Measurements from ENCODE around the gene ETFB. TPM values are rescaled to one million over a fixed set of nuclear protein-coding genes. Genes with fewer than 3 reads are reported as not detected.

ETFB gene
- total and polyA plus RNA-seq, 9 of the 15 experiments (the other 6 are each of a cell fraction or from before 2014, with no cell fraction given), result 18.1 to 143 (median 96.1) TPM

DNA sequence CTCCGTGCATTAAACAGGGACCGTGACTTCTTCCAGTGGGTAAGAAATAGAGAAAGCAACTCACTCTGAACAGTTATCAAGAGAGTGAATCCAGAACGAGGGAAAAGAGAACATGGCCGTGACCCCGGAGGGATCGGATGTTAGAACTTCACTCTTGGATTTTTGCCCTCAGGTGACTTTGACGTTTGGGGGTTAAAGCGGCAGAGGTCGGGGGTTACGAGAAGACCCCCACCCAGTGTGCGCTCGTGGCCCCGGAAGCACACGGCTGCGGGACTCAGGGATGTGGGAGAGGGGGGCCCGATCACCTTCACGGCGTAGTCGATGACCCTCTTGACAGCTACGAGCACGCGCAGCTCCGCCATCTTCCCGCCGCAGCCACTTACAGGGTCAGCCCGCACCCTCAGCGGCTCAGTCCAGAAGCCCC, at the start of gene ETFB (continued):
- no peak for TF ChIP-seq ETV6 (IDR thresholded peaks at IDR 0.05; ENCODE audit: borderline replicate concordance in 1 of 2, low read depth in 2 of 2, low read length in 1 of 2)
- no peak for TF ChIP-seq ETV6 (CRISPR knock-in tag; IDR thresholded peaks at IDR 0.05; ENCODE audit: borderline replicate concordance)
- TF ChIP-seq RBM39 (optimal IDR thresholded peaks at IDR 0.05; ENCODE audit: low read depth, low read length), result no peak
- TF ChIP-seq, protein P1, sequence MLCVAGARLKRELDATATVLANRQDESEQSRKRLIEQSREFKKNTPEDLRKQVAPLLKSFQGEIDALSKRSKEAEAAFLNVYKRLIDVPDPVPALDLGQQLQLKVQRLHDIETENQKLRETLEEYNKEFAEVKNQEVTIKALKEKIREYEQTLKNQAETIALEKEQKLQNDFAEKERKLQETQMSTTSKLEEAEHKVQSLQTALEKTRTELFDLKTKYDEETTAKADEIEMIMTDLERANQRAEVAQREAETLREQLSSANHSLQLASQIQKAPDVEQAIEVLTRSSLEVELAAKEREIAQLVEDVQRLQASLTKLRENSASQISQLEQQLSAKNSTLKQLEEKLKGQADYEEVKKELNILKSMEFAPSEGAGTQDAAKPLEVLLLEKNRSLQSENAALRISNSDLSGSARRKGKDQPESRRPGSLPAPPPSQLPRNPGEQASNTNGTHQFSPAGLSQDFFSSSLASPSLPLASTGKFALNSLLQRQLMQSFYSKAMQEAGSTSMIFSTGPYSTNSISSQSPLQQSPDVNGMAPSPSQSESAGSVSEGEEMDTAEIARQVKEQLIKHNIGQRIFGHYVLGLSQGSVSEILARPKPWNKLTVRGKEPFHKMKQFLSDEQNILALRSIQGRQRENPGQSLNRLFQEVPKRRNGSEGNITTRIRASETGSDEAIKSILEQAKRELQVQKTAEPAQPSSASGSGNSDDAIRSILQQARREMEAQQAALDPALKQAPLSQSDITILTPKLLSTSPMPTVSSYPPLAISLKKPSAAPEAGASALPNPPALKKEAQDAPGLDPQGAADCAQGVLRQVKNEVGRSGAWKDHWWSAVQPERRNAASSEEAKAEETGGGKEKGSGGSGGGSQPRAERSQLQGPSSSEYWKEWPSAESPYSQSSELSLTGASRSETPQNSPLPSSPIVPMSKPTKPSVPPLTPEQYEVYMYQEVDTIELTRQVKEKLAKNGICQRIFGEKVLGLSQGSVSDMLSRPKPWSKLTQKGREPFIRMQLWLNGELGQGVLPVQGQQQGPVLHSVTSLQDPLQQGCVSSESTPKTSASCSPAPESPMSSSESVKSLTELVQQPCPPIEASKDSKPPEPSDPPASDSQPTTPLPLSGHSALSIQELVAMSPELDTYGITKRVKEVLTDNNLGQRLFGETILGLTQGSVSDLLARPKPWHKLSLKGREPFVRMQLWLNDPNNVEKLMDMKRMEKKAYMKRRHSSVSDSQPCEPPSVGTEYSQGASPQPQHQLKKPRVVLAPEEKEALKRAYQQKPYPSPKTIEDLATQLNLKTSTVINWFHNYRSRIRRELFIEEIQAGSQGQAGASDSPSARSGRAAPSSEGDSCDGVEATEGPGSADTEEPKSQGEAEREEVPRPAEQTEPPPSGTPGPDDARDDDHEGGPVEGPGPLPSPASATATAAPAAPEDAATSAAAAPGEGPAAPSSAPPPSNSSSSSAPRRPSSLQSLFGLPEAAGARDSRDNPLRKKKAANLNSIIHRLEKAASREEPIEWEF (CRISPR knock-in tag; IDR thresholded peaks at IDR 0.05), result no peak
- no peak for TF ChIP-seq PTRF (tag; IDR thresholded peaks at IDR 0.05)
- no peak for TF ChIP-seq CC2D1A (IDR thresholded peaks at IDR 0.05)
- no peak for TF ChIP-seq ZNF311 (CRISPR knock-in tag; IDR thresholded peaks at IDR 0.05)
- TF ChIP-seq, protein P2, sequence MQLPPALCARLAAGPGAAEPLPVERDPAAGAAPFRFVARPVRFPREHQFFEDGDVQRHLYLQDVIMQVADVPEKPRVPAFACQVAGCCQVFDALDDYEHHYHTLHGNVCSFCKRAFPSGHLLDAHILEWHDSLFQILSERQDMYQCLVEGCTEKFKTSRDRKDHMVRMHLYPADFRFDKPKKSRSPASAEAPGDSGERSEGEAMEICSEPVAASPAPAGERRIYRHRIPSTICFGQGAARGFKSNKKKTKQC (CRISPR knock-in tag; IDR thresholded peaks at IDR 0.05), result no peak
- TF ChIP-seq TCF3 (CRISPR knock-in tag; IDR thresholded peaks at IDR 0.05), result no peak
- no peak for TF ChIP-seq PYGO2 (tag; IDR thresholded peaks at IDR 0.05)
- peak; percentile 77 for TF ChIP-seq NR2C1 (IDR thresholded peaks at IDR 0.05)
- TF ChIP-seq NR2C1 (tag; IDR thresholded peaks at IDR 0.05), result peak; percentile 85
- no peak for TF ChIP-seq CEBPB (tag; IDR thresholded peaks at IDR 0.05)
- no peak for TF ChIP-seq FOXJ2 (tag; IDR thresholded peaks at IDR 0.05)
- no peak for TF ChIP-seq SNIP1 (IDR thresholded peaks at IDR 0.05; ENCODE audit: low read depth)
- TF ChIP-seq, protein P3, sequence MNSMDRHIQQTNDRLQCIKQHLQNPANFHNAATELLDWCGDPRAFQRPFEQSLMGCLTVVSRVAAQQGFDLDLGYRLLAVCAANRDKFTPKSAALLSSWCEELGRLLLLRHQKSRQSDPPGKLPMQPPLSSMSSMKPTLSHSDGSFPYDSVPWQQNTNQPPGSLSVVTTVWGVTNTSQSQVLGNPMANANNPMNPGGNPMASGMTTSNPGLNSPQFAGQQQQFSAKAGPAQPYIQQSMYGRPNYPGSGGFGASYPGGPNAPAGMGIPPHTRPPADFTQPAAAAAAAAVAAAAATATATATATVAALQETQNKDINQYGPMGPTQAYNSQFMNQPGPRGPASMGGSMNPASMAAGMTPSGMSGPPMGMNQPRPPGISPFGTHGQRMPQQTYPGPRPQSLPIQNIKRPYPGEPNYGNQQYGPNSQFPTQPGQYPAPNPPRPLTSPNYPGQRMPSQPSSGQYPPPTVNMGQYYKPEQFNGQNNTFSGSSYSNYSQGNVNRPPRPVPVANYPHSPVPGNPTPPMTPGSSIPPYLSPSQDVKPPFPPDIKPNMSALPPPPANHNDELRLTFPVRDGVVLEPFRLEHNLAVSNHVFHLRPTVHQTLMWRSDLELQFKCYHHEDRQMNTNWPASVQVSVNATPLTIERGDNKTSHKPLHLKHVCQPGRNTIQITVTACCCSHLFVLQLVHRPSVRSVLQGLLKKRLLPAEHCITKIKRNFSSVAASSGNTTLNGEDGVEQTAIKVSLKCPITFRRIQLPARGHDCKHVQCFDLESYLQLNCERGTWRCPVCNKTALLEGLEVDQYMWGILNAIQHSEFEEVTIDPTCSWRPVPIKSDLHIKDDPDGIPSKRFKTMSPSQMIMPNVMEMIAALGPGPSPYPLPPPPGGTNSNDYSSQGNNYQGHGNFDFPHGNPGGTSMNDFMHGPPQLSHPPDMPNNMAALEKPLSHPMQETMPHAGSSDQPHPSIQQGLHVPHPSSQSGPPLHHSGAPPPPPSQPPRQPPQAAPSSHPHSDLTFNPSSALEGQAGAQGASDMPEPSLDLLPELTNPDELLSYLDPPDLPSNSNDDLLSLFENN (IDR thresholded peaks at IDR 0.05; ENCODE audit: low read depth in 2 of 2, low read length in 2 of 2), result no peak
- TF ChIP-seq, protein P4, sequence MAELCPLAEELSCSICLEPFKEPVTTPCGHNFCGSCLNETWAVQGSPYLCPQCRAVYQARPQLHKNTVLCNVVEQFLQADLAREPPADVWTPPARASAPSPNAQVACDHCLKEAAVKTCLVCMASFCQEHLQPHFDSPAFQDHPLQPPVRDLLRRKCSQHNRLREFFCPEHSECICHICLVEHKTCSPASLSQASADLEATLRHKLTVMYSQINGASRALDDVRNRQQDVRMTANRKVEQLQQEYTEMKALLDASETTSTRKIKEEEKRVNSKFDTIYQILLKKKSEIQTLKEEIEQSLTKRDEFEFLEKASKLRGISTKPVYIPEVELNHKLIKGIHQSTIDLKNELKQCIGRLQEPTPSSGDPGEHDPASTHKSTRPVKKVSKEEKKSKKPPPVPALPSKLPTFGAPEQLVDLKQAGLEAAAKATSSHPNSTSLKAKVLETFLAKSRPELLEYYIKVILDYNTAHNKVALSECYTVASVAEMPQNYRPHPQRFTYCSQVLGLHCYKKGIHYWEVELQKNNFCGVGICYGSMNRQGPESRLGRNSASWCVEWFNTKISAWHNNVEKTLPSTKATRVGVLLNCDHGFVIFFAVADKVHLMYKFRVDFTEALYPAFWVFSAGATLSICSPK (IDR thresholded peaks at IDR 0.05; ENCODE audit: borderline replicate concordance), result no peak
- TF ChIP-seq ZNF780A (CRISPR knock-in tag; IDR thresholded peaks at IDR 0.05), result no peak
- no peak for TF ChIP-seq PRMT5 (CRISPR knock-in tag; IDR thresholded peaks at IDR 0.05)
- no peak for TF ChIP-seq KAT8 (IDR thresholded peaks at IDR 0.05; ENCODE audit: low read depth)

Measured in K562 (cell line).